ENCODE results near the gene FIG4. TPM values are rescaled to one million over a fixed set of nuclear protein-coding genes. Genes with fewer than 3 reads are reported as not detected.
A peak's percentile ranks its signal among the peaks of the same experiment; 100 is the strongest.
"Not testable (repeated sequence)": the region's sequence is repeated elsewhere in the genome, so short reads cannot be mapped to it uniquely, and the experiment has no call there.

FIG4 gene
- total RNA-seq, 5 donors from 2014 or later (not counting 1 experiment from before 2014, with no cell fraction given), result 10.5 to 13.5 (median 11.5) TPM

GRCh38 chr6:109738255-109738654 lies 47.2 kb downstream of the FIG4 start:
- no peaks in the 10 kb centered on the region for H3K27me3 ChIP-seq (replicated peaks in 1 of 2; ENCODE audit: control insufficient read depth in 2 of 2, extremely low read depth in 1 of 2, insufficient read depth in 2 of 2, low read length in 1 of 2)
- H3K4me1 ChIP-seq (ENCODE audit: control insufficient read depth in 1 of 2, extremely low read depth in 1 of 2, insufficient read depth in 2 of 2, low read length in 2 of 2), result no peaks in the 10 kb centered on the region
- H3K4me1 Mint-ChIP-seq, result no peaks in the 10 kb centered on the region
- POLR2A ChIA-PET, result no interaction called here
- no peak for ATAC-seq (replicated peaks in 1 of 4)
- no CpG with 5 or more reads among the region's 1 CpG for WGBS (ENCODE audit: insufficient coverage)
- peaks cover 6 to 22% of the 10 kb centered on the region in 2 donors for H3K36me3 ChIP-seq (ENCODE audit: control insufficient read depth in 2 of 2, extremely low read depth in 1 of 2, insufficient read depth in 1 of 2, low read length in 1 of 2)
- no peaks in the 10 kb centered on the region for H3K9me3 ChIP-seq
- H3K36me3 Mint-ChIP-seq, result peaks cover 74% of the 10 kb centered on the region
- H3K27ac Mint-ChIP-seq, result no peak overlapping the region
- peaks cover 0 to 3% (median 0%) of the 10 kb centered on the region in 3 donors for H3K9me3 Mint-ChIP-seq
- H3K27me3 Mint-ChIP-seq, result no peaks in the 10 kb centered on the region
- no peak overlapping the region for H3K27ac ChIP-seq (ENCODE audit: low read length)
- DNase-seq, result no peak
- CTCF ChIA-PET, result no interaction called here
- H3K4me3 Mint-ChIP-seq, result no peak overlapping the region
- H3K4me3 ChIP-seq (ENCODE audit: control insufficient read depth in 1 of 2, extremely low read depth in 1 of 2, low read length in 1 of 2), result no peak overlapping the region

- 100% methylated on average over 2 of the region's 2 CpGs for WGBS (ENCODE audit: insufficient coverage)
- Histone ChIP-seq H3K9me3 (no peaks in the 10 kb centered on the region), H3K4me1 (ENCODE audit: control insufficient read depth in 1 of 2, extremely low read depth in 1 of 2, insufficient read depth in 2 of 2, low read length in 2 of 2) (no peaks in the 10 kb centered on the region), H3K27me3 (replicated peaks in 1 of 2; ENCODE audit: control insufficient read depth in 2 of 2, extremely low read depth in 1 of 2, insufficient read depth in 2 of 2, low read length in 1 of 2) (no peaks in the 10 kb centered on the region), H3K4me3 (ENCODE audit: control insufficient read depth in 1 of 2, extremely low read depth in 1 of 2, low read length in 1 of 2) (no peak overlapping the region), H3K36me3 (ENCODE audit: control insufficient read depth in 2 of 2, extremely low read depth in 1 of 2, insufficient read depth in 1 of 2, low read length in 1 of 2) (peaks cover 6 to 25% of the 10 kb centered on the region in 2 donors), H3K27ac (ENCODE audit: low read length) (no peak overlapping the region)
- Mint-ChIP-seq H3K4me1 (no peaks in the 10 kb centered on the region), H3K9me3 (peaks cover 0 to 3% (median 0%) of the 10 kb centered on the region in 3 donors), H3K27me3 (no peaks in the 10 kb centered on the region), H3K4me3 (no peak overlapping the region), H3K36me3 (peaks cover 74% of the 10 kb centered on the region), H3K27ac (no peak overlapping the region)
- ChIA-PET CTCF (no interaction called here), POLR2A (no interaction called here)
- DNase-seq (no peak), ATAC-seq (replicated peaks in 1 of 4) (no peak)
These were observed 47.6 kb downstream of the FIG4 start for GRCh38 chr6:109738667-109739066.

- H3K27ac Mint-ChIP-seq, result no peak overlapping the region
- no peaks in the 10 kb centered on the region for H3K27me3 ChIP-seq (replicated peaks in 1 of 2; ENCODE audit: control insufficient read depth in 2 of 2, extremely low read depth in 1 of 2, insufficient read depth in 2 of 2, low read length in 1 of 2)
- CTCF ChIA-PET, result interaction anchor here in 1 of 2 donors (1.1 kb wide), 1 partner anchor 300 kb away, joined by 5 read pairs; no protein-coding TSS in a partner anchor
- peaks cover 0 to 3% (median 1%) of the 10 kb centered on the region in 3 donors for H3K9me3 Mint-ChIP-seq
- no peak overlapping the region for H3K4me3 ChIP-seq (ENCODE audit: control insufficient read depth in 1 of 2, extremely low read depth in 1 of 2, low read length in 1 of 2)
- no peaks in the 10 kb centered on the region for H3K4me1 Mint-ChIP-seq
- ATAC-seq (replicated peaks in 1 of 4) (no peak), DNase-seq (no peak)
- H3K27ac ChIP-seq (ENCODE audit: low read length), result no peak overlapping the region
- WGBS (ENCODE audit: insufficient coverage), result no CpG with 5 or more reads among the region's 3 CpGs
- POLR2A ChIA-PET, result no interaction called here
- no peak overlapping the region for H3K4me3 Mint-ChIP-seq
- no peaks in the 10 kb centered on the region for H3K4me1 ChIP-seq (ENCODE audit: control insufficient read depth in 1 of 2, extremely low read depth in 1 of 2, insufficient read depth in 2 of 2, low read length in 2 of 2)
- no peaks in the 10 kb centered on the region for H3K9me3 ChIP-seq
- peaks cover 9 to 24% of the 10 kb centered on the region in 2 donors for H3K36me3 ChIP-seq (ENCODE audit: control insufficient read depth in 2 of 2, extremely low read depth in 1 of 2, insufficient read depth in 1 of 2, low read length in 1 of 2)
- peaks cover 73% of the 10 kb centered on the region for H3K36me3 Mint-ChIP-seq
- no peaks in the 10 kb centered on the region for H3K27me3 Mint-ChIP-seq
These were observed 48.6 kb downstream of the FIG4 start for GRCh38 chr6:109739686-109740085.

- Mint-ChIP-seq H3K36me3 (peaks cover 62% of the 10 kb centered on the region), H3K9me3 (peaks cover 0 to 3% (median 3%) of the 10 kb centered on the region in 3 donors), H3K27ac (no peak overlapping the region), H3K4me3 (no peak overlapping the region), H3K27me3 (no peaks in the 10 kb centered on the region), H3K4me1 (no peaks in the 10 kb centered on the region)
- DNase-seq (peak in 2 of 35 experiments; percentile 0 to 1), ATAC-seq (replicated peaks in 1 of 4) (no peak)
- POLR2A ChIA-PET, result no interaction called here
- Histone ChIP-seq H3K4me3 (ENCODE audit: control insufficient read depth in 1 of 2, extremely low read depth in 1 of 2, low read length in 1 of 2) (no peak overlapping the region), H3K27me3 (replicated peaks in 1 of 2; ENCODE audit: control insufficient read depth in 2 of 2, extremely low read depth in 1 of 2, insufficient read depth in 2 of 2, low read length in 1 of 2) (no peaks in the 10 kb centered on the region), H3K4me1 (ENCODE audit: control insufficient read depth in 1 of 2, extremely low read depth in 1 of 2, insufficient read depth in 2 of 2, low read length in 2 of 2) (no peaks in the 10 kb centered on the region), H3K27ac (ENCODE audit: low read length) (no peak overlapping the region), H3K9me3 (no peaks in the 10 kb centered on the region), H3K36me3 (ENCODE audit: control insufficient read depth in 2 of 2, extremely low read depth in 1 of 2, insufficient read depth in 1 of 2, low read length in 1 of 2) (peaks cover 8 to 13% of the 10 kb centered on the region in 2 donors)
- CTCF ChIA-PET, result interaction anchor here in 1 of 2 donors (1.1 kb wide), 1 partner anchor 299 kb away, joined by 5 read pairs; no protein-coding TSS in a partner anchor
- no CpG with 5 or more reads among the region's 7 CpGs for WGBS (ENCODE audit: insufficient coverage)
These were observed 49.7 kb downstream of the FIG4 start for GRCh38 chr6:109740787-109741186.

DNA sequence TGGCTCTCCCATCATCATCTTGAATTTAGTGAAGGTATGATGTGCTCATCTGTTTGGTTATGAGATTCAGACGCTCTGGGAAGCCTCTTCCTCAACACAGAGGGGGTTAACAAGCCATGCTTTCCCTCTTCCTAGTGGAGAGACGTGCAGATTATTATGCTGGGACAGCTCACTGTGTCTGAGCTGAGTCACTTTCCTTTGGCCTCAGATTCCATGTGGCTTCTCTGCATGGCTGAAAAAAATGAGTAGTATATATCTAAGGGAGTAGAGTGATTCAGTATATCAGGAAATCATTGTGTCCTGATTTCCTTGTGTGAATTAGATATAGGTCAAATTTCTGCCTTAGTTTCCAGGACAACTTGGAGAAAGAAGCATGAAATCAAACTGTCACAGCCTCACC lies 52.6 kb downstream of the FIG4 start:
- H3K36me3 Mint-ChIP-seq, result peaks cover 36% of the 10 kb centered on the region
- POLR2A ChIA-PET, result no interaction called here
- H3K27ac Mint-ChIP-seq, result no peak overlapping the region
- no peaks in the 10 kb centered on the region for H3K4me1 ChIP-seq (ENCODE audit: control insufficient read depth in 1 of 2, extremely low read depth in 1 of 2, insufficient read depth in 2 of 2, low read length in 2 of 2)
- H3K9me3 ChIP-seq, result no peaks in the 10 kb centered on the region
- ATAC-seq (replicated peaks in 1 of 4), result no peak
- H3K27me3 Mint-ChIP-seq, result no peaks in the 10 kb centered on the region
- DNase-seq, result no peak
- CTCF ChIA-PET, result no interaction called here
- H3K36me3 ChIP-seq (ENCODE audit: control insufficient read depth in 2 of 2, extremely low read depth in 1 of 2, insufficient read depth in 1 of 2, low read length in 1 of 2), result peaks cover 3 to 8% of the 10 kb centered on the region in 2 donors
- no peak overlapping the region for H3K4me3 Mint-ChIP-seq
- no peaks in the 10 kb centered on the region for H3K4me1 Mint-ChIP-seq
- H3K27me3 ChIP-seq (replicated peaks in 1 of 2; ENCODE audit: control insufficient read depth in 2 of 2, extremely low read depth in 1 of 2, insufficient read depth in 2 of 2, low read length in 1 of 2), result no peaks in the 10 kb centered on the region
- WGBS (ENCODE audit: insufficient coverage), result no CpG with 5 or more reads among the region's 2 CpGs
- H3K4me3 ChIP-seq (ENCODE audit: control insufficient read depth in 1 of 2, extremely low read depth in 1 of 2, low read length in 1 of 2), result no peak overlapping the region
- H3K27ac ChIP-seq (ENCODE audit: low read length), result no peak overlapping the region
- H3K9me3 Mint-ChIP-seq, result peaks cover 0 to 3% (median 3%) of the 10 kb centered on the region in 3 donors

DNA sequence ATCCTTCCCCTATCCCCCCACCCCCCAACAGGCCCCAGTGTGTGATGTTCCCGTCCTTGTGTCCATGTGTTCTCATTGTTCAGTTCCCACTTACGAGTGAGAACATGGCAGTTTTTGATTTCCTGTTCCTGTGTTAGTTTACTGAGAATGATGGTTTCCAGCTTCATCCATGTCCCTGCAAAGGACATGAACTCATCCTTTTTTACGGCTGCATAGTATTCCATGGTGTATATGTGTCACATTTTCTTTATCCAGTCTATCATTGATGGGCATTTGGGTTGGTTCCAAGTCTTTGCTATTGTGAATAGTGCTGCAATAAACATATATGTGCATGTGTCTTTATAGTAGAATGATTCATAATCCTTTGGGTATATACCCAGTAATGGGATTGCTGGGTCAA lies 53.7 kb downstream of the FIG4 start:
- H3K9me3 Mint-ChIP-seq; H3K27me3 ChIP-seq (replicated peaks in 1 of 2; ENCODE audit: control insufficient read depth in 2 of 2, extremely low read depth in 1 of 2, insufficient read depth in 2 of 2, low read length in 1 of 2); CTCF ChIA-PET; H3K36me3 ChIP-seq (ENCODE audit: control insufficient read depth in 2 of 2, extremely low read depth in 1 of 2, insufficient read depth in 1 of 2, low read length in 1 of 2); H3K4me1 ChIP-seq (ENCODE audit: control insufficient read depth in 1 of 2, extremely low read depth in 1 of 2, insufficient read depth in 2 of 2, low read length in 2 of 2); H3K27me3 Mint-ChIP-seq; POLR2A ChIA-PET; H3K27ac ChIP-seq (ENCODE audit: low read length); H3K27ac Mint-ChIP-seq; H3K4me3 Mint-ChIP-seq; H3K9me3 ChIP-seq; ATAC-seq (replicated peaks in 1 of 4); H3K4me3 ChIP-seq (ENCODE audit: control insufficient read depth in 1 of 2, extremely low read depth in 1 of 2, low read length in 1 of 2); H3K4me1 Mint-ChIP-seq; DNase-seq: not testable (repeated sequence)
- peaks cover 26% of the 10 kb centered on the region for H3K36me3 Mint-ChIP-seq
- WGBS (ENCODE audit: insufficient coverage), result no CpG with 5 or more reads among the region's 3 CpGs

- Histone ChIP-seq H3K27ac (ENCODE audit: low read length) (no peak overlapping the region), H3K27me3 (replicated peaks in 1 of 2; ENCODE audit: control insufficient read depth in 2 of 2, extremely low read depth in 1 of 2, insufficient read depth in 2 of 2, low read length in 1 of 2) (no peaks in the 10 kb centered on the region), H3K4me1 (ENCODE audit: control insufficient read depth in 1 of 2, extremely low read depth in 1 of 2, insufficient read depth in 2 of 2, low read length in 2 of 2) (no peaks in the 10 kb centered on the region), H3K36me3 (ENCODE audit: control insufficient read depth in 2 of 2, extremely low read depth in 1 of 2, insufficient read depth in 1 of 2, low read length in 1 of 2) (peaks cover 3 to 8% of the 10 kb centered on the region in 2 donors), H3K9me3 (no peaks in the 10 kb centered on the region), H3K4me3 (ENCODE audit: control insufficient read depth in 1 of 2, extremely low read depth in 1 of 2, low read length in 1 of 2) (no peak overlapping the region)
- no peaks in the 10 kb centered on the region for H3K4me1 Mint-ChIP-seq
- H3K27me3 Mint-ChIP-seq, result no peaks in the 10 kb centered on the region
- WGBS (ENCODE audit: insufficient coverage), result 89% methylated on average over 2 of the region's 2 CpGs
- H3K27ac Mint-ChIP-seq, result no peak overlapping the region
- H3K4me3 Mint-ChIP-seq, result no peak overlapping the region
- ChIA-PET CTCF (no interaction called here), POLR2A (no interaction called here)
- DNase-seq (no peak), ATAC-seq (replicated peaks in 1 of 4) (no peak)
- H3K9me3 Mint-ChIP-seq, result peaks cover 0 to 3% (median 0%) of the 10 kb centered on the region in 3 donors
- peaks cover 13% of the 10 kb centered on the region for H3K36me3 Mint-ChIP-seq
These were observed 56.1 kb downstream of the FIG4 start for GRCh38 chr6:109747221-109747620.
